K562 (cell line): Measurements from ENCODE around the gene ZMPSTE24. TPM values are rescaled to one million over a fixed set of nuclear protein-coding genes. Genes with fewer than 3 reads are reported as not detected.

ENCODE experiments used
- ADNP ChIP-seq: fragments of 200-800 bp; sonication (Bioruptor generic); IDR thresholded peaks from 2 replicates; pipeline ENCODE4 v1.6.1; 2016; ENCODE audit warnings: missing genetic modification characterization, missing compliant biosample characterization
- CBX2 ChIP-seq: fragments of 200-600 bp; sonication (generic); IDR thresholded peaks from one replicate; pipeline ENCODE4 v1.6.1; 2012; ENCODE audit warnings: mild to moderate bottlenecking, low read length, inconsistent platforms; ENCODE audit not compliant: insufficient read depth, poor library complexity, severe bottlenecking
- CREB3 ChIP-seq: fragments of 450-650 bp; conservative IDR thresholded peaks from 2 replicates; pipeline ENCODE4 v1.6.1; 2016; ENCODE audit warnings: missing genetic modification characterization, low read depth, mild to moderate bottlenecking, missing compliant biosample characterization, moderate library complexity
- HDAC2 ChIP-seq: fragments of 450-650 bp; IDR thresholded peaks from 2 replicates; pipeline ENCODE4 v1.6.1; 2016; ENCODE audit warnings: mild to moderate bottlenecking
- HES1 ChIP-seq: fragments of 450-650 bp; IDR thresholded peaks from 2 replicates; pipeline ENCODE4 v1.6.1; 2016; ENCODE audit warnings: low read depth, mild to moderate bottlenecking, moderate library complexity
- HMG20A ChIP-seq: fragments of 450-650 bp; formaldehyde crosslinking; conservative IDR thresholded peaks from 2 replicates; pipeline ENCODE4 v1.4.0; 2020; ENCODE audit warnings: mild to moderate bottlenecking, mixed read lengths
- HMGN3 ChIP-seq: IDR thresholded peaks from 2 replicates; pipeline ENCODE4 v1.6.1; 2011; ENCODE audit warnings: borderline replicate concordance, low read depth, mild to moderate bottlenecking, mixed read lengths, low read length; ENCODE audit not compliant: insufficient read length; ENCODE audit errors: extremely low read depth
- MAFF ChIP-seq: IDR thresholded peaks from 2 replicates; pipeline ENCODE4 v1.6.1; 2012; ENCODE audit warnings: low read length, improper control_type of control experiment
- NELFE ChIP-seq: IDR thresholded peaks from 2 replicates; pipeline ENCODE4 v1.6.1; 2011; ENCODE audit warnings: mild to moderate bottlenecking; ENCODE audit not compliant: insufficient read depth, insufficient read length
- NR4A1 ChIP-seq, 2 experiments: fragments of 250-450 bp in 1 of 2; fragments of 450-650 bp in 1 of 2; sonication (Bioruptor Pico) in 1 of 2; IDR thresholded peaks; 2 replicates each; pipeline versions ENCODE4 v1.4.0 to v1.6.1; 2016 to 2020; ENCODE audit warnings: mild to moderate bottlenecking in 2 of 2, missing compliant biosample characterization in 1 of 2, missing genetic modification characterization in 1 of 2, moderate library complexity in 1 of 2
- OTX1 ChIP-seq: fragments of 450-650 bp; formaldehyde crosslinking; IDR thresholded peaks from 2 replicates; pipeline ENCODE4 v1.4.0; 2022; ENCODE audit warnings: mild to moderate bottlenecking
- SPI1 ChIP-seq: IDR thresholded peaks from 2 replicates; pipeline ENCODE4 v1.6.1; 2011; ENCODE audit warnings: low read depth, low read length, control low read depth, borderline replicate concordance
- SRSF7 ChIP-seq: fragments of 200-400 bp; formaldehyde crosslinking; optimal IDR thresholded peaks from 2 replicates; pipeline ENCODE3; 2017; ENCODE audit warnings: mild to moderate bottlenecking, low read depth, low read length
- SUPT5H ChIP-seq: fragments of 450-650 bp; IDR thresholded peaks from 2 replicates; pipeline ENCODE4 v1.6.1; 2016
- TSHZ1 ChIP-seq: fragments of 250-450 bp; sonication (Bioruptor Pico); IDR thresholded peaks from 2 replicates; pipeline ENCODE4 v1.4.0; 2020; ENCODE audit warnings: mild to moderate bottlenecking, moderate library complexity
- YBX1 ChIP-seq: fragments of 450-650 bp; IDR thresholded peaks from 2 replicates; pipeline ENCODE4 v1.7.1; 2016; ENCODE audit warnings: mild to moderate bottlenecking
- ZFPM2 ChIP-seq: fragments of 250-450 bp; sonication (Bioruptor Pico); IDR thresholded peaks from 2 replicates; pipeline ENCODE4 v1.5.1; 2022; ENCODE audit warnings: mild to moderate bottlenecking
- ZNF3 ChIP-seq: fragments of 250-450 bp; sonication (Bioruptor Pico); IDR thresholded peaks from 2 replicates; pipeline ENCODE4 v1.5.0; 2021; ENCODE audit warnings: mild to moderate bottlenecking, moderate library complexity
- ZNF57 ChIP-seq: fragments of 450-650 bp; formaldehyde crosslinking; IDR thresholded peaks from 2 replicates; pipeline ENCODE4 v1.4.0; 2020; ENCODE audit warnings: mild to moderate bottlenecking, moderate library complexity
- ZNF592 ChIP-seq: fragments of 450-650 bp; IDR thresholded peaks from 2 replicates; pipeline ENCODE4 v1.6.1; 2017; ENCODE audit warnings: antibody characterized with exemption, mild to moderate bottlenecking
- polyA plus RNA-seq, 8 experiments: library from polyadenylated mRNA; depleted of rRNA in 4 of 8; stranded (reverse) in 5 of 8; unstranded in 3 of 8; fragments of >200 nt; fragmentation: Nextera tagmentation in 2 of 8; fragmentation: Illumina TruSeq in 1 of 8; extraction: Ambion mirVana in 2 of 8; extraction: Trizol in 1 of 8; gene quantifications; 2 replicates each; pipeline versions ENCODE4 v1.2.1 to v1.2.3, GENCODE V29; 2011 to 2014; ENCODE audit warnings: inconsistent platforms in 1 of 8, missing spikeins in 1 of 8
- total RNA-seq, 7 experiments: library from RNA; depleted of rRNA in 6 of 7; stranded (reverse); fragments of >200 nt in 6 of 7; fragmentation: Illumina TruSeq in 2 of 7; extraction: Trizol in 2 of 7; gene quantifications; 2 replicates each; pipeline versions ENCODE4 v1.2.1 to v1.2.3, GENCODE V29; 2011 to 2021; ENCODE audit warnings: low replicate concordance in 1 of 7

ZMPSTE24 gene
- total and polyA plus RNA-seq, 9 of the 15 experiments (the other 6 are each of a cell fraction or from before 2014, with no cell fraction given): 30.7 to 75.9 (median 64.3) TPM

GRCh38 chr1:40338745-40339419 lies 80.8 kb downstream of the ZMPSTE24 start (continued):
- no peak for TF ChIP-seq ZNF592
- TF ChIP-seq ZNF3: no peak
- no peak for TF ChIP-seq OTX1 (CRISPR knock-in tag)
- no peak for TF ChIP-seq SRSF7
- no peak for TF ChIP-seq CBX2
- no peak for TF ChIP-seq SUPT5H
- TF ChIP-seq MAFF: no peak
- TF ChIP-seq SPI1: no peak
- TF ChIP-seq HDAC2: 0 out of 2 replicates have a peak, but pooled peaks have one; percentile 47
- TF ChIP-seq HMG20A (CRISPR knock-in tag): no peak
- no peak for TF ChIP-seq CREB3 (tag)
- TF ChIP-seq HES1: no peak
- TF ChIP-seq YBX1: no peak
- TF ChIP-seq NELFE: no peak
- TF ChIP-seq NR4A1 (CRISPR knock-in tag; IDR thresholded peaks at IDR 0.05): no peak
- TF ChIP-seq NR4A1 (tag; IDR thresholded peaks at IDR 0.05): no peak
- no peak for TF ChIP-seq TSHZ1 (CRISPR knock-in tag)
- TF ChIP-seq ADNP (tag): no peak
- no peak for TF ChIP-seq HMGN3
- no peak for TF ChIP-seq ZNF57
- no peak for TF ChIP-seq ZFPM2 (CRISPR knock-in tag)
